HEK293 (cell line): ENCODE data around the gene CBX7.

Experiments used
- CTCF ChIP-seq: fragments of 450-650 bp; formaldehyde crosslinking; IDR thresholded peaks from 2 replicates; pipeline ENCODE4 v1.5.1; 2016; ENCODE audit warnings: missing biosample characterization, missing genetic modification characterization
- REST ChIP-seq: fragments of 450-650 bp; formaldehyde crosslinking; IDR thresholded peaks from 2 replicates; pipeline ENCODE4 v1.5.1; 2016; ENCODE audit warnings: missing biosample characterization, missing genetic modification characterization
- ZNF121 ChIP-seq: fragments of 450-650 bp; formaldehyde crosslinking; IDR thresholded peaks from 2 replicates; pipeline ENCODE4 v1.5.1; 2016; ENCODE audit warnings: missing biosample characterization, missing genetic modification characterization
- ZNF2 ChIP-seq: fragments of 450-650 bp; formaldehyde crosslinking; IDR thresholded peaks from 2 replicates; pipeline ENCODE4 v1.5.1; 2016; ENCODE audit warnings: missing biosample characterization, missing genetic modification characterization
- ZSCAN18 ChIP-seq: fragments of 450-650 bp; formaldehyde crosslinking; IDR thresholded peaks from 2 replicates; pipeline ENCODE4 v1.5.1; 2016; ENCODE audit warnings: missing biosample characterization, missing genetic modification characterization
- ZSCAN30 ChIP-seq: fragments of 450-650 bp; IDR thresholded peaks from 2 replicates; pipeline ENCODE4 v1.5.1; 2018; ENCODE audit warnings: missing biosample characterization, mild to moderate bottlenecking, missing genetic modification characterization, moderate library complexity

- TF ChIP-seq CTCF (tag by site-specific recombination) (no peak), REST (tag by site-specific recombination) (no peak), ZNF121 (tag by site-specific recombination) (no peak), ZNF2 (tag by site-specific recombination) (no peak), ZSCAN18 (tag by site-specific recombination) (no peak), ZSCAN30 (tag by site-specific recombination) (no peak)
These were observed 2.9 kb upstream of the CBX7 start for GRCh38 chr22:39155421-39155820.
